Measurements from ENCODE around the gene ITPRID2. TPM values are rescaled to one million over a fixed set of nuclear protein-coding genes. Genes with fewer than 3 reads are reported as not detected.
A peak's percentile ranks its signal among the peaks of the same experiment; 100 is the strongest.

Gene ITPRID2
- total RNA-seq, 2 experiments from 2014 or later = 61.2 to 68.4 TPM

GRCh38 chr2:181890271-181890670 is 1.3 kb upstream of the ITPRID2 start:
- H3K9me3 Mint-ChIP-seq = no peaks in the 10 kb centered on the region
- H3K36me3 Mint-ChIP-seq = peaks cover 9% of the 10 kb centered on the region
- ATAC-seq (ENCODE audit: low read depth) = no peak
- no peak overlapping the region for H3K27ac Mint-ChIP-seq
- no peak for DNase-seq
- POLR2A ChIA-PET = no interaction called here
- peaks cover 21% of the 10 kb centered on the region for H3K4me1 Mint-ChIP-seq
- peaks cover 34% of the 10 kb centered on the region for H3K27me3 Mint-ChIP-seq
- H3K4me3 Mint-ChIP-seq = peak overlapping the region; percentile 23

- H3K9me3 Mint-ChIP-seq = no peaks in the 10 kb centered on the region
- H3K36me3 Mint-ChIP-seq = peaks cover 14% of the 10 kb centered on the region
- H3K4me1 Mint-ChIP-seq = peaks cover 31% of the 10 kb centered on the region
- peak overlapping the region; percentile 98 for H3K27ac Mint-ChIP-seq
- peaks cover 20% of the 10 kb centered on the region for H3K27me3 Mint-ChIP-seq
- POLR2A ChIA-PET = interaction anchor here (0.6 to 1.1 kb wide), 4 partner anchors 8 to 912 kb away, joined by 3 to 4 read pairs (median 4); no protein-coding TSS in a partner anchor
- DNase-seq = peak; percentile 78
- peak overlapping the region; percentile 96 for H3K4me3 Mint-ChIP-seq
- peak; percentile 63 for ATAC-seq (ENCODE audit: low read depth)
Observed at GRCh38 chr2:181891966-181892798, 652 bp downstream of the ITPRID2 start.

GRCh38 chr2:181892799-181893435 is 1.4 kb downstream of the ITPRID2 start:
- Mint-ChIP-seq H3K9me3 (no peaks in the 10 kb centered on the region), H3K4me3 (peak overlapping the region; percentile 96), H3K36me3 (peaks cover 14% of the 10 kb centered on the region), H3K4me1 (peaks cover 31% of the 10 kb centered on the region), H3K27me3 (peaks cover 17% of the 10 kb centered on the region), H3K27ac (peak overlapping the region; percentile 98)
- POLR2A ChIA-PET = interaction anchor here (0.9 kb wide), 1 partner anchor 62 kb away, joined by 4 read pairs; no protein-coding TSS in a partner anchor
- no peak for ATAC-seq (ENCODE audit: low read depth)
- DNase-seq = no peak

- Mint-ChIP-seq H3K9me3 (no peaks in the 10 kb centered on the region), H3K27me3 (peaks cover 10% of the 10 kb centered on the region), H3K4me3 (peak overlapping the region; percentile 18), H3K4me1 (peaks cover 31% of the 10 kb centered on the region), H3K27ac (no peak overlapping the region), H3K36me3 (peaks cover 21% of the 10 kb centered on the region)
- POLR2A ChIA-PET = no interaction called here
- DNase-seq = no peak
- ATAC-seq (ENCODE audit: low read depth) = no peak
Observed at GRCh38 chr2:181894381-181894780, 2.9 kb downstream of the ITPRID2 start.

- no peak for DNase-seq
- H3K4me1 Mint-ChIP-seq = peaks cover 37% of the 10 kb centered on the region
Observed at GRCh38 chr2:181895818-181896217, 4.3 kb downstream of the ITPRID2 start.

GRCh38 chr2:181896286-181896685 is 4.8 kb downstream of the ITPRID2 start:
- no peaks in the 10 kb centered on the region for H3K27me3 Mint-ChIP-seq
- peaks cover 33% of the 10 kb centered on the region for H3K36me3 Mint-ChIP-seq
- H3K4me3 Mint-ChIP-seq = no peak overlapping the region
- no peak for DNase-seq
- POLR2A ChIA-PET = no interaction called here
- H3K27ac Mint-ChIP-seq = no peak overlapping the region
- ATAC-seq (ENCODE audit: low read depth) = no peak
- no peaks in the 10 kb centered on the region for H3K9me3 Mint-ChIP-seq
- peaks cover 34% of the 10 kb centered on the region for H3K4me1 Mint-ChIP-seq

More at GRCh38 chr2:181895818-181896217, 4.3 kb downstream of the ITPRID2 start:
- Mint-ChIP-seq H3K36me3 (peaks cover 29% of the 10 kb centered on the region), H3K27ac (no peak overlapping the region), H3K27me3 (no peaks in the 10 kb centered on the region), H3K9me3 (no peaks in the 10 kb centered on the region), H3K4me3 (no peak overlapping the region)
- POLR2A ChIA-PET = no interaction called here
- no peak for ATAC-seq (ENCODE audit: low read depth)

GRCh38 chr2:181900007-181900651 is 8.6 kb downstream of the ITPRID2 start:
- ATAC-seq (ENCODE audit: low read depth) = peak; percentile 63
- Mint-ChIP-seq H3K27ac (no peak overlapping the region), H3K27me3 (no peaks in the 10 kb centered on the region), H3K36me3 (peaks cover 34% of the 10 kb centered on the region), H3K4me3 (peak overlapping the region; percentile 6), H3K4me1 (peaks cover 20% of the 10 kb centered on the region), H3K9me3 (no peaks in the 10 kb centered on the region)
- DNase-seq = no peak
- POLR2A ChIA-PET = interaction anchor here (0.9 kb wide), 1 partner anchor 8 kb away, joined by 3 read pairs; the partner anchor contains the start of gene ITPRID2

GRCh38 chr2:181902625-181903024 is 11.1 kb downstream of the ITPRID2 start:
- H3K27me3 Mint-ChIP-seq = no peaks in the 10 kb centered on the region
- ATAC-seq (ENCODE audit: low read depth) = no peak
- peaks cover 11% of the 10 kb centered on the region for H3K4me1 Mint-ChIP-seq
- POLR2A ChIA-PET = no interaction called here
- no peak overlapping the region for H3K4me3 Mint-ChIP-seq
- H3K27ac Mint-ChIP-seq = no peak overlapping the region
- H3K9me3 Mint-ChIP-seq = no peaks in the 10 kb centered on the region
- DNase-seq = no peak
- peaks cover 28% of the 10 kb centered on the region for H3K36me3 Mint-ChIP-seq

- POLR2A ChIA-PET = no interaction called here
- Mint-ChIP-seq H3K36me3 (peaks cover 26% of the 10 kb centered on the region), H3K4me1 (peaks cover 11% of the 10 kb centered on the region), H3K4me3 (no peak overlapping the region), H3K27me3 (no peaks in the 10 kb centered on the region), H3K27ac (no peak overlapping the region), H3K9me3 (no peaks in the 10 kb centered on the region)
- DNase-seq = no peak
- no peak for ATAC-seq (ENCODE audit: low read depth)
Observed at GRCh38 chr2:181904022-181904632, 12.6 kb downstream of the ITPRID2 start.

- POLR2A ChIA-PET = no interaction called here
- ATAC-seq (ENCODE audit: low read depth) (no peak), DNase-seq (no peak)
- Mint-ChIP-seq H3K4me3 (no peak overlapping the region), H3K9me3 (no peaks in the 10 kb centered on the region), H3K27me3 (no peaks in the 10 kb centered on the region), H3K27ac (no peak overlapping the region), H3K36me3 (peaks cover 10% of the 10 kb centered on the region), H3K4me1 (peaks cover 6% of the 10 kb centered on the region)
Observed at GRCh38 chr2:181907057-181907456, 15.5 kb downstream of the ITPRID2 start.

GRCh38 chr2:181907635-181908034 is 16.1 kb downstream of the ITPRID2 start:
- Mint-ChIP-seq H3K9me3 (no peaks in the 10 kb centered on the region), H3K27me3 (no peaks in the 10 kb centered on the region), H3K36me3 (peaks cover 9% of the 10 kb centered on the region), H3K4me1 (peaks cover 7% of the 10 kb centered on the region), H3K27ac (no peak overlapping the region), H3K4me3 (no peak overlapping the region)
- POLR2A ChIA-PET = no interaction called here
- ATAC-seq (ENCODE audit: low read depth) = no peak
- no peak for DNase-seq

GRCh38 chr2:181910028-181910831 is 18.7 kb downstream of the ITPRID2 start:
- Mint-ChIP-seq H3K4me3 (no peak overlapping the region), H3K9me3 (no peaks in the 10 kb centered on the region), H3K27ac (no peak overlapping the region), H3K4me1 (peaks cover 2% of the 10 kb centered on the region), H3K27me3 (no peaks in the 10 kb centered on the region), H3K36me3 (peaks cover 14% of the 10 kb centered on the region)
- POLR2A ChIA-PET = interaction anchor here (1.0 kb wide), 1 partner anchor 18 kb away, joined by 4 read pairs; the partner anchor contains the start of gene ITPRID2
- ATAC-seq (ENCODE audit: low read depth) = no peak
- DNase-seq = no peak
